GM19025 (cell line): ENCODE measurements around the gene CDC42BPG.
A peak's percentile ranks its signal among the peaks of the same experiment; 100 is the strongest.

Source experiments
- ATAC-seq: cut with Tn5 transposase; IDR thresholded peaks from one replicate; pipeline ENCODE4 v1.9.1; 2021; ENCODE audit warnings: mild to moderate bottlenecking, low read depth, moderate library complexity; ENCODE audit not compliant: unreplicated experiment

Gene CDC42BPG

GRCh38 chr11:64796047-64796756 lies 48.3 kb downstream of the CDC42BPG start:
- no peak for ATAC-seq

GRCh38 chr11:64794526-64794925 lies 49.9 kb downstream of the CDC42BPG start:
- no peak for ATAC-seq

GRCh38 chr11:64793271-64794160 lies 50.9 kb downstream of the CDC42BPG start:
- ATAC-seq: no peak

- ATAC-seq: no peak
Observed at GRCh38 chr11:64792482-64792881, 52.0 kb downstream of the CDC42BPG start.

GRCh38 chr11:64791781-64792291 lies 52.6 kb downstream of the CDC42BPG start:
- ATAC-seq: no peak

GRCh38 chr11:64790205-64791095 lies 54.0 kb downstream of the CDC42BPG start:
- no peak for ATAC-seq

- no peak for ATAC-seq
Observed at GRCh38 chr11:64789331-64790204, 54.9 kb downstream of the CDC42BPG start.

GRCh38 chr11:64788321-64789215 lies 55.9 kb downstream of the CDC42BPG start:
- ATAC-seq: no peak

- ATAC-seq: no peak
Observed at GRCh38 chr11:64787526-64788320, 56.7 kb downstream of the CDC42BPG start.

GRCh38 chr11:64786308-64786707 lies 58.1 kb downstream of the CDC42BPG start:
- ATAC-seq: no peak

GRCh38 chr11:64784813-64785581 lies 59.5 kb downstream of the CDC42BPG start:
- no peak for ATAC-seq

GRCh38 chr11:64778473-64779298 lies 65.8 kb downstream of the CDC42BPG start, which contains the start of gene SF1:
SF1 (minus strand) TSS chr11:64778542; CDS start chr11:64778392, 150 bp downstream.
- peak; percentile 78 for ATAC-seq

GRCh38 chr11:64778223-64778472 lies 66.3 kb downstream of the CDC42BPG start:
- ATAC-seq: peak; percentile 17

GRCh38 chr11:64777449-64778222 lies 66.8 kb downstream of the CDC42BPG start:
- ATAC-seq: no peak

- no peak for ATAC-seq
Observed at GRCh38 chr11:64776875-64777274, 67.6 kb downstream of the CDC42BPG start.

GRCh38 chr11:64776425-64776824 lies 68.0 kb downstream of the CDC42BPG start:
- ATAC-seq: no peak
